Measurements from ENCODE around the gene SPOUT1.
A peak's percentile ranks its signal among the peaks of the same experiment; 100 is the strongest.

SPOUT1 gene

GRCh38 chr9:128836509-128837145, 7.0 kb upstream of the SPOUT1 start:
- no peak for DNase-seq

DNA sequence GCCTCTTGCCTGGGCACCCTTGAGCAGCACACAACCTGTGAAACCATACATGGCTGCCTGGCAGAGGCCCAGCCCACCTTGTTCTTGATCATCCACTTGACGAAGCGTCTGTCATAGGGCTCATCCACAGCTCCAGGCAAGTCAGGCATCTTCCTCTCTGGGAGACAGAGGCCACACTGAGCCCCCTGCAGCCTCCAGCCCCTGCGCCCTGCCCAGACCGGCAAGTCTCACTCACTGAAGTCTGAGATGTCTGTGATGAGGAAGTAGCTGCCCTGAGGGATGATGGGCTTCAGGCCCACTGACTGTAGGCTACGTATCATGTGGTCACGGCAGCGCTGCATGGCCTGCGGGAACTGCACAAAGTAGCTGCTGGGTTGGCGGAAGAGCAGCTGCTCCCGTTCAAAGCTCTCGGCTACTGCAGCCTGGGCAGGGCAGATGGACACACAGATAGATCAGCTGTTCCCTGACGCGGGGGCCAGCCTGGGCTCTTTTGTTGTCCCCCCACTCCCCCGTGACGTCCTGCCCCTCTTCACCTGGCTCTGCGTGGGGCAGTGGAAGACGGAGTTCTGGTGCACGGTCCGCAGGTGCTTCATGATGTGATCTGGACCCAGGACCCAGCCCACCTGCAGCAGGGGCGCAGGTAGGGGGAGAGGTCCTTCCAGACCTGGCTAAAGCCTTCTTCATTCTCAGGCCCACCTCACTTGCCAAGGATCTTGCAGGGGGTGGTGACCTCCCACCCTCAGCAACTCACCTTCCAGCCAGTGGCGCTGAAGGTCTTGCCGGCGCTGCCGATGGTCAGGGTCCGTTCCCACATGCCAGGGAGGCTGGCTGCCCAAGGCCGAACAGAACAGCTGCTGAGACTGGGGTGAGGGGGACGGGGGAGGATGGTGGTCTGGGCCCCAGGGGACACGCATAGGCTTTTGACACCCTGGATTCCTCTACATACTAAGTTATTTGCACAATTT, 5.9 kb upstream of the SPOUT1 start:
- DNase-seq, result no peak

- no peak for DNase-seq
These were observed 4.1 kb upstream of the SPOUT1 start for GRCh38 chr9:128833696-128834095.

DNA sequence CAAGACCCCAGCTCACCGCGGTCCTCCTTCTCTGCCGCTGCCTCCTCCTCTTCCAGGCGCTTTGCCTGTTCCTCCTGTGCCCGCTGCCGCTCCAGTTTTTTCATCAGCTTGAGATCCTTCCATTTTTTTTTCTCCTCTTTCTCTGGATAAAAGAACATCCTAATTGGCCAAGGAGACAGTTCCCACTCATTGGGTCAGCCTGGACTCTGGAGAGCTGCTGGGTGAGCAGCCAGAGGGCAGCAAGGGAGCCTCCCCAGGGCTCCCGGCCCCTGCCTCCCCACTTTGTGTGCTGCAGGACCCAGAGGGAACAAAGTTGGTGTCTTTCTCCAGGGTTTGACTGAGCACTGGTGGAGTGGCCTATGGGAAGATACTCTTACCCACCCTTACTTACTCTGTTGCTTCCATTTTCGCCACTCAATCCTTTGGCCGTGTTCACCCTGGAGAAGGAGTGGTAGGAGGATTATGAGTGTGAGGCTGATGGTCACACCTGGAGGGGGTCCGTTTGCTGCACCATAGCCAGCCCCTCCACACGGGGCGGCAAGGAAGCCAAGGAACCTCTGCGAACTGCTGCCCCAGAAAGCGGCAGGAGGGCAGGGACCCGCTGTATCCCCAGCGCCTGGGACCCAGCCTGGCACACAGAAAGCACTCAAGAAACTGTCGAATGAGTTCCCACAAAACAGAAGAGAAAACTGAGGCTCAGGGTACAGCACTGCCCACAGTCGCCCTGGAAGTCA, 708 bp downstream of the SPOUT1 start:
- DNase-seq, result no peak

- no peak for DNase-seq
These were observed 1.3 kb downstream of the SPOUT1 start for GRCh38 chr9:128828267-128828666.

- no peak for DNase-seq
These were observed 3.5 kb downstream of the SPOUT1 start for GRCh38 chr9:128825923-128826700.

GRCh38 chr9:128824911-128825310, 4.7 kb downstream of the SPOUT1 start:
- no peak for DNase-seq

GRCh38 chr9:128823903-128824406, 5.6 kb downstream of the SPOUT1 start:
- no peak for DNase-seq

DNA sequence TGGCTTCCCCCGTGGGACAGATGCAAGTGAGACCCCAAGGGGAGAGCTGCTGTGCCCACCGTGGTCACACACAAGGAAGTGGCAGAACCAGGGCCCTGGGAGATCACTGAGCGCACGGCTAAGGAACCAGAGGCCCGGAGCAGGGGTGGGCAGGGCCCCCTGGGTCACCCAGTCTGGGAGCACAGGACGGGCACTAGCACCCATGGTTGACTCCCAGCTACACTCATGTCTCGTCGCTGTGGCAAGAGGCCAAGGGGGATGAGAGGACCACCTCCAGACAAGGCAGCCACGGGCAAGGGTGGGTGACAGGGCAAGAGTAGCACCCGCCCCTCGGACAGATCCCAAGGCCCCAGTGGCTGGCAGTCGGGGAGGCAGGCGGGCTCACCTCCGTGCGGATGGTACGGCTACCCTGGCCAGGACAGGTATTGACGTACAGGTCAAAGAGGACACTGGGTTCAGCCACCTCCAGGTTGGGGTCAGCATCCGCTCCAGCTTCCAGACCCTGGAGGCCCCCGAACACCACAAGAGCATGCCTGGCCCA, 6.2 kb downstream of the SPOUT1 start:
- DNase-seq, result no peak

DNA sequence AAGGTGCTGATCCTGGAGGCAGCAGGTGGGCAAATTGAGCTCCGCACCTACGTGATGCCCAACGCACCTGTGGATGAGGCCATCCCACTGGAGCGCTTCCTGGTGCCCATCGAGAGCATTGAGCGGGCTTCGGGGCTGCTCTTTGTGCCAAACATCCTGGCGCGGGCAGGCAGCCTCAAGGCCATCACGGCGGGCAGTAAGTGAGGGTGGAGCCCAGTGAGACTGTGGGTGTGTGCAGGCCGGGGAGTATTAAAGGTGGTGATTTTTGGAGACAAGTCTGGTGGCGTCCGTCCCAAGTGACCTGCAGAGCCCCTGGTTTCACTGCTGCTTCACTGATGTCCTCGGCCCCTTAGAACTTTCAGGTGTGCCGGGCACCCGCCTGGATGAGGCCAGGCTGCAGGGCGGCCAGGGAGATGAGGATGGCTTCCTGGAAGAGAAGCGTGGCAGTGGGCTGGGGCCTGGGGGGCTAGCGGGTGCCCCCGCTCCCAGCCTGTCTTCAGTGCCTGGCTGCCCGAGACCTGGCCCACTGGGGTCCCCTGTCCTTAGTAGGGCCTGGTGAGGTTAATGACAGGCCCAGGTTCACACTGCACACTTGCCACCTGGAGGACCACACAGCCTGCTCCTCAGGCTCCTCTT, 7.1 kb downstream of the SPOUT1 start:
- no peak for DNase-seq

- DNase-seq, result no peak
These were observed 7.8 kb downstream of the SPOUT1 start for GRCh38 chr9:128821584-128822406.

DNA sequence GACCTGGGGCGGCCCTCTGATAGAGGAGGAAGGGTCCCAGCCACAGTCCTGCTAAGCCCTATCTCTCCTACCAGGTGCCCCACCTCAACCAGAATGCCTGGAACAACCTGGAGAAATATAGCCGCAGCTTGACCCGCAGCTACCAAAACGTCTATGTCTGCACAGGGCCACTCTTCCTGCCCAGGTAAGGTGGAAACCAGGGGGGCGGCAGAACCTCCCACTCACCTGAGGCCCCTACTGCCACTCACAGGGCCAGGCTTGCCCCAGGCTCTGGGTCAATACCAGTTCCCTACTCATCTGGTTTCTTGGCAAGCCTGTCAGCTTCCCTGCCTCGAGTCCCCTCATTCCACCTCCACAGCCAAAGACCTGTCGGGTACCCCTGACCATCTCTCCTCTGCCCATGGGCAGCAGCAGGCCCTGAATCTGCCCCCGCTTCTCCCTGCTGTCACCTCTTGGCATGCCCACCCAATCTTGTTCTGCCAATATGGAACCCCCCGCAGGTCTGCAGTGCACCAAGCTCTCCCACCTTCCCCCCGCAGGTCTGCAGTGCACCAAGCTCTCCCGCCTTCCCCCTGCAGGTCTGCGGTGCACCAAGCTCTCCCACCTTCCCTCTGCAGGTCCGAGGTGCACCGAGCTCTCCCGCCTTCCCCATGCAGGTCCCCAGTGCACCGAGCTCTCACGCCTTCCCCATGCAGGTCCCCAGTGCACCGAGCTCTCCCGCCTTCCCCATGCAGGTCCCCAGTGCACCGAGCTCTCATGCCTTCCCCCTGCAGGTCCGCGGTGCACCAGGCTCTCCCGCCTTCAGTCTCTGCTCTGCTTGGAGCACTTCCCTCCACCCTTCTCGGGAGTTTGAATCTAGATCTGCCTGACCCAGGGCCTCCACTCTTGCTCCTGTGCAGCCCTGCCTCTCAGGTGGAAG, 8.7 kb downstream of the SPOUT1 start:
- DNase-seq, result no peak

GRCh38 chr9:128819716-128820664, 9.6 kb downstream of the SPOUT1 start:
- peak; percentile 55 for DNase-seq

- DNase-seq, result peak; percentile 15
These were observed 10.5 kb downstream of the SPOUT1 start for GRCh38 chr9:128818839-128819715.

DNA sequence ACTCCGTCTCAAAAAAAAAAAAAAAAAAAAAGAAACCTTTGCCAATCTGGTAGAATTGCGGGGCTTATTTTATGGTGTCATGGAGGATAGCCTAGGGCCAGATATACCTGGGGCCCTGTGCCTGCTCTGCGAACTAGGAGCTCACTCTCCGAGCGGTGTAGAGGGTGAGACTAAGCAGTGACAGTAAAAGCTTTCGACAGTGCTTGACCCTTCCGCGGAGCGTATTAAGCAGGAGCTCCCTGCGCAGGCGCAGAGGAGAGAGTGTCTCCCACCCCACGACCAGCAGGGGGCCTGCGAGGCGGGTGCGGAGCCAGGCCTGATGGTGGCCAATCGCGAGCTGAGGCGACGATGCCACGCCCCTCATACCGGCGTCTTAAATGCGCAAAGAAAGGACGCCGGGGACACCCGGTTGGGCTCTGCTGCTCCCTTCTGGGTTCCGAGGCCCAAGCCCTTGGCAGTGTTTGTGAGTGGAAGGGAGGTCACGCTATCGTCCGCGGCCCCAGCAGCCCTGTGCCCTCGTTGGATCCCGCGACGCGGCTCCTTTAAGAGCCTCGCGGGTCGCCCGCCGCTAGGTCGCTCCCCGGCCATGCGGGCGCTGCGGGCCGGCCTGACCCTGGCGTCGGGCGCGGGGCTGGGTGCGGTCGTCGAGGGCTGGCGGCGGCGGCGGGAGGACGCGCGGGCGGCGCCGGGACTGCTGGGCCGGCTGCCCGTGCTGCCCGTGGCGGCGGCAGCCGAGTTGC, 11.3 kb downstream of the SPOUT1 start, which contains the start of gene ENDOG:
Gene ENDOG (plus strand): TSS at position 402 of the 740 bp plus-strand sequence. CDS start 185 bp downstream, at position 587.
- peak; percentile 98 for DNase-seq

DNA sequence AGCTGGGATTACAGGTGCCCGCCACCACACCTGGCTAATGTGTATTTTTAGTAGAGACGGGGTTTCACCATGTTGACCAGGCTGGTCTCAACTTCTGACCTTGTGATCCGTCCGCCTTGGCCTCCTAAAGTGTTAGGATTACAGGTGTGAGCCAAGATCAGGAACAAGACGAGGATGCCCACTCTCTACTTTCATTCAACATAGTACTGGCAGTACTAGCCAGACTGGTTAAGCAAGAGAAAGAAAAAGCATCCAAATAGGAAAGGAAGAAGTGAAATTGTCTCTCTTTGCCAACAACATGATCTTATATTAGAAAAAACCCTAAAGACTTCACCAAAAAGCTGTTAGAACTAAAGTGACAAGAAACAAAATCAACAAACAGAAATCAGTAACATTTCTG, 18.7 kb downstream of the SPOUT1 start:
- DNase-seq, result no peak

Data from NCI-H2029 (cell line).